Subcutaneous adipose tissue (tissue), 4 donors: Measurements from ENCODE around the gene GABRG3. TPM values are rescaled to one million over a fixed set of nuclear protein-coding genes. Genes with fewer than 3 reads are reported as not detected.

Source experiments
- CTCF ChIP-seq: fragments of 450-650 bp; IDR thresholded peaks from one replicate; pipeline ENCODE4 v1.5.1; 2016; ENCODE audit warnings: low read depth, mild to moderate bottlenecking, control low read depth, antibody characterized with exemption, moderate library complexity
- total RNA-seq, 4 donors: library from RNA; depleted of rRNA; stranded (reverse); fragments of >200 nt; gene quantifications; one replicate each; pipeline ENCODE4 v1.1.0, GENCODE V29; 2016

Gene GABRG3
- total RNA-seq, 4 donors from 2014 or later = not detected

- no peak for TF ChIP-seq CTCF
These were observed 486.8 kb downstream of the GABRG3 start for GRCh38 chr15:27457766-27458165.

DNA sequence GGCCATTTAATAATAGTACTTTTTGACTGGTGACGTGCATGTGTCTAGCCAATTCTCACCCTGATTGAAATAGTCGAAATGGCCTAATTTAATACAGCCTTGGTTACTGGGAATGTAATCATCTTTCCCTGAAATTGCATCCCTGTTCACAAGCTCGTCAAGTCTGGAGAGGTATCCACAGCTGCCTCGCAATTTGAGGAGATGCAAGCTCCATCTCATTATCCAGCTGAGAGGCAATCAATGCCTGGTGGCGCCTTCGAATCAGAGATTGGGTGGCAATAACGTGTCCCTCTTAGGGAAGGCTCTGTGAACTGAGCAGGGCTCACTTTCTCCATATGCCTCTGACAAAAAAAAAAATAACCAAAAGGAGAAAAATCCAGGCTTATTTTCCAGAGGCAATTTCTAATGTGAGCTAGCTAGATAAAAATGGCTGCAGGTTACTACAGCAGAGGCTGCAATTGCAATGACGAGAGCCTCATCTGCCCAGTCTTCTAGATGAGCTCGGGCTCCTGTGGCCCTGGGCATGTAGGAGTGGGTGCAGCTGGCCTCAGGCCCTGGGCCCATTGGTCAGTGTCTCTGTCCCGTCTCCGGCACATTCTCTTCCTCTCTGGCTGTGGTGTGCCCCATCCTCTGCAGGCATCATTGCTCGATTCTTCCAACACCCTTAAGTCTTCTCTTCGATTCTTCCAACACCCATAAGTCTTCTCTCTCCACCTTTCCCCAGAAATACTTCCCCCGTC is 487.5 kb downstream of the GABRG3 start:
- TF ChIP-seq CTCF = no peak

DNA sequence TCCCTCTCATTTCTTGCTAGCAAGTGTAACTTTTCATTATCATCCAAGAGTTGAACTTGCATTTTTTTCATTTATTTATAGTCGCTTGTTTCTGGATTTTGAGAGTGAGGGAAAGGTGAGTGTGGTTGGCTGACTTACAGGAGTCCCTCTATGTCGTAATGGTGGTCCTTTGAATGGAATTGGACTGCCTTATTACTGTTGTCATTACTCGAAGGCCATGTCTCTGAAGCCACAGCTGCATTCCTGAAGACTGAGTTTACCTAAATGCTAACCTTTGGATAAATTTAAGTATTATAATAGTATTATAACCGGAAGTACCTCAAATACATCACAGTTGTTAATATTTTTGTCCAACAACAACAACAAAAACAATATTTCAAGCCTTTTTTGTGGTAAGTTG is 488.9 kb downstream of the GABRG3 start:
- no peak for TF ChIP-seq CTCF

GRCh38 chr15:27461181-27461580 is 490.2 kb downstream of the GABRG3 start:
- no peak for TF ChIP-seq CTCF

- TF ChIP-seq CTCF = no peak
These were observed 492.6 kb downstream of the GABRG3 start for GRCh38 chr15:27463525-27464088.

GRCh38 chr15:27464941-27465612 is 494.1 kb downstream of the GABRG3 start:
- no peak for TF ChIP-seq CTCF

DNA sequence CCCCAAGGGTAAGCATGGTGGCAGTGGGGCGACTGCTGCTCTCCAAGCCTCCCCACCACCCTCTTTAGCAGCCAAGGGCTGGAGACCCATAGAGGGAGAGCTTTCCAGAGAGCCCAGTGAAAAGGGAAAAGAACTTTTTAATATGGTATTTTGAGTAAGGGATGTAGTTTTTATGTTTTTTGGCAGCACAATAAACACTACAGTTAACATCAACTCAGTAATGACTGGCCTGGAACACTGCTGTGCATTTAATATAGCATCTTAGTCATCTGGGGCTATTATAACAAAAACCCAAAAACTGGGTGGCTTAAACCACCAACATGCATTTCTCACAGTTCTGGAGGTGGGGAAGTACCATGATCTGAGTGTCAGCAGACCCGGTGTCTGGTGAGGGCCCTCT is 495.8 kb downstream of the GABRG3 start:
- no peak for TF ChIP-seq CTCF
